H9 (cell line): ENCODE results near the gene NSA2. TPM values are rescaled to one million over a fixed set of nuclear protein-coding genes. Genes with fewer than 3 reads are reported as not detected.

ENCODE experiments used
- DNase-seq: peaks from one replicate; pipeline ENCODE4 v3.0.0-alpha.2; 2017
- H2AFZ ChIP-seq: one replicate; pipeline ENCODE4 v1.6.1; 2013; ENCODE audit warnings: mild to moderate bottlenecking, low read length, control low read depth, moderate library complexity
- H2AK5ac ChIP-seq: 2 replicates; pipeline ENCODE4 v1.6.1; 2013; ENCODE audit warnings: low read length, control low read depth, mixed read lengths; ENCODE audit not compliant: insufficient read length
- H2BK120ac ChIP-seq: one replicate; pipeline ENCODE4 v1.6.1; 2013; ENCODE audit warnings: low read depth, mild to moderate bottlenecking, low read length, control low read depth, inconsistent platforms; ENCODE audit not compliant: poor library complexity, severe bottlenecking
- H2BK12ac ChIP-seq: 2 replicates; pipeline ENCODE4 v1.6.1; 2013; ENCODE audit warnings: low read length, control low read depth, mixed read lengths, low read depth; ENCODE audit not compliant: insufficient read length
- H2BK15ac ChIP-seq: 2 replicates; pipeline ENCODE4 v1.6.1; 2013; ENCODE audit warnings: low read depth, low read length, control low read depth
- H2BK20ac ChIP-seq: one replicate; pipeline ENCODE4 v1.6.1; 2013; ENCODE audit warnings: low read depth, mild to moderate bottlenecking, low read length, control low read depth, inconsistent platforms; ENCODE audit not compliant: poor library complexity, severe bottlenecking
- H2BK5ac ChIP-seq: 2 replicates; pipeline ENCODE4 v1.6.1; 2013; ENCODE audit warnings: low read length, control low read depth, mixed read lengths; ENCODE audit not compliant: insufficient read length
- H3K14ac ChIP-seq: 2 replicates; pipeline ENCODE4 v1.6.1; 2013; ENCODE audit warnings: low read length, control low read depth; ENCODE audit not compliant: insufficient read depth
- H3K18ac ChIP-seq: 2 replicates; pipeline ENCODE4 v1.6.1; 2013; ENCODE audit warnings: low read depth, mild to moderate bottlenecking, mixed read lengths, low read length, control low read depth; ENCODE audit not compliant: insufficient read length
- H3K23ac ChIP-seq: 2 replicates; pipeline ENCODE4 v1.6.1; 2013; ENCODE audit warnings: low read length, control low read depth, mixed read lengths, low read depth; ENCODE audit not compliant: insufficient read length
- H3K23me2 ChIP-seq: 2 replicates; pipeline ENCODE4 v1.6.1; 2013; ENCODE audit warnings: low read depth, mild to moderate bottlenecking, mixed read lengths, low read length, control low read depth; ENCODE audit not compliant: insufficient read length, poor library complexity, severe bottlenecking
- H3K27ac ChIP-seq: 2 replicates; pipeline ENCODE4 v1.5.1; 2013; ENCODE audit warnings: low read length, control low read depth, mixed read lengths, low read depth; ENCODE audit not compliant: insufficient read length
- H3K27me3 ChIP-seq: 2 replicates; pipeline ENCODE4 v1.6.1; 2013; ENCODE audit warnings: low read length, control low read depth, inconsistent platforms; ENCODE audit not compliant: insufficient read depth
- H3K4ac ChIP-seq: 2 replicates; pipeline ENCODE4 v1.6.1; 2013; ENCODE audit warnings: low read depth, mild to moderate bottlenecking, control low read depth, inconsistent platforms, low read length, moderate library complexity
- H3K4me1 ChIP-seq: 2 replicates; pipeline ENCODE4 v1.6.1; 2013; ENCODE audit warnings: low read length, control low read depth, inconsistent platforms; ENCODE audit not compliant: insufficient read depth
- H3K4me2 ChIP-seq: 2 replicates; pipeline ENCODE4 v1.6.1; 2013; ENCODE audit warnings: low read length, control low read depth, mixed read lengths; ENCODE audit not compliant: insufficient read length, insufficient read depth
- H3K56ac ChIP-seq: 2 replicates; pipeline ENCODE4 v1.6.1; 2013; ENCODE audit warnings: low read depth, mild to moderate bottlenecking, mixed read lengths, low read length, control low read depth; ENCODE audit not compliant: insufficient read length
- H3K79me1 ChIP-seq: 2 replicates; pipeline ENCODE4 v1.6.1; 2013; ENCODE audit warnings: low read depth, mild to moderate bottlenecking, moderate library complexity, low read length, control low read depth, inconsistent platforms; ENCODE audit not compliant: insufficient read depth, poor library complexity, severe bottlenecking
- H3K79me2 ChIP-seq: 2 replicates; pipeline ENCODE4 v1.6.1; 2013; ENCODE audit warnings: low read length, control low read depth, inconsistent platforms; ENCODE audit not compliant: insufficient read depth
- H3K9ac ChIP-seq: 2 replicates; pipeline ENCODE4 v1.6.1; 2013; ENCODE audit warnings: low read length, control low read depth, mixed read lengths; ENCODE audit not compliant: insufficient read length; ENCODE audit errors: extremely low read depth
- H3K9me3 ChIP-seq: one replicate; pipeline ENCODE4 v1.6.1; 2013; ENCODE audit warnings: low read depth, low read length, inconsistent platforms; ENCODE audit not compliant: control insufficient read depth
- H3T11ph ChIP-seq: one replicate; pipeline ENCODE4 v1.6.1; 2013; ENCODE audit warnings: mild to moderate bottlenecking, low read length, control low read depth, inconsistent platforms
- H4K20me1 ChIP-seq: one replicate; pipeline ENCODE4 v1.6.1; 2013; ENCODE audit not compliant: control insufficient read depth, insufficient read length, insufficient read depth
- H4K5ac ChIP-seq: 2 replicates; pipeline ENCODE4 v1.6.1; 2013; ENCODE audit warnings: low read depth, mild to moderate bottlenecking, mixed read lengths, low read length, control low read depth; ENCODE audit not compliant: insufficient read length
- H4K8ac ChIP-seq: replicated peaks from 2 replicates; pipeline ENCODE4 v1.6.1; 2013; ENCODE audit warnings: low read length, control low read depth, mixed read lengths, low read depth; ENCODE audit not compliant: insufficient read length
- H4K91ac ChIP-seq: 2 replicates; pipeline ENCODE4 v1.6.1; 2013; ENCODE audit warnings: low read depth, mild to moderate bottlenecking, moderate library complexity, mixed read lengths, low read length, control low read depth; ENCODE audit not compliant: insufficient read length
- H3K27ac Mint-ChIP-seq, 3 experiments: 2 replicates in 2 of 3; 3 replicates in 1 of 3; pipeline ENCODE4 v1.8.0; 2020 to 2021; ENCODE audit warnings: mixed read lengths in 3 of 3, mild to moderate bottlenecking in 1 of 3, moderate library complexity in 1 of 3
- H3K27me3 Mint-ChIP-seq: 2 replicates; pipeline ENCODE4 v1.8.0; 2021; ENCODE audit warnings: low read depth, mild to moderate bottlenecking, moderate library complexity, mixed read lengths
- H3K36me3 Mint-ChIP-seq, 3 experiments: 2 replicates in 2 of 3; 3 replicates in 1 of 3; pipeline ENCODE4 v1.8.0; 2020 to 2021; ENCODE audit warnings: low read depth in 3 of 3, mixed read lengths in 3 of 3; ENCODE audit not compliant: insufficient read depth in 1 of 3
- H3K4me1 Mint-ChIP-seq, 2 experiments: 2 replicates each; pipeline ENCODE4 v1.8.0; 2020; ENCODE audit warnings: mixed read lengths in 2 of 2
- H3K4me3 Mint-ChIP-seq, 2 experiments: 2 replicates in 1 of 2; 3 replicates in 1 of 2; pipeline ENCODE4 v1.8.0; 2020 to 2021; ENCODE audit warnings: mild to moderate bottlenecking in 2 of 2, mixed read lengths in 2 of 2, moderate library complexity in 1 of 2
- H3K9me3 Mint-ChIP-seq, 2 experiments: 2 replicates in 1 of 2; 3 replicates in 1 of 2; pipeline ENCODE4 v1.8.0; 2020; ENCODE audit warnings: mild to moderate bottlenecking in 2 of 2, mixed read lengths in 2 of 2, moderate library complexity in 1 of 2
- CTCF ChIP-seq: fragments of 200-600 bp; sonication (generic); conservative IDR thresholded peaks from 3 replicates; pipeline ENCODE4 v1.8.0; 2021; ENCODE audit warnings: antibody characterized with exemption, mild to moderate bottlenecking
- whole genome bisulfite sequencing: extraction: QIAGEN DNeasy Blood & Tissue Kit; methylation state at CpG from one replicate; pipeline ENCODE4 v1.1.7; 2013; ENCODE audit warnings: missing lambda C conversion rate, low lambda C conversion rate, mixed read lengths; ENCODE audit not compliant: insufficient read length; ENCODE audit errors: extremely low coverage; 5-methylcytosine and 5-hydroxymethylcytosine counted together
- total RNA-seq: library from RNA; stranded (reverse); gene quantifications from 2 replicates; pipeline ENCODE4 v1.2.1, GENCODE V29; 2021

NSA2 gene
- total RNA-seq, 1 experiment from 2014 or later: 72.0 TPM

- Histone ChIP-seq H2BK12ac (no peak overlapping the region), H3K27ac (no peak overlapping the region), H3K4me2 (no peak overlapping the region), H3K9me3 (no peaks in the 10 kb centered on the region), H3K18ac (no peak overlapping the region), H3K27me3 (no peaks in the 10 kb centered on the region), H3K9ac (no peak overlapping the region), H3K4me1 (no peaks in the 10 kb centered on the region), H3K79me1 (peaks cover 2% of the 10 kb centered on the region), H3K79me2 (peaks cover 6% of the 10 kb centered on the region; the same call in 1 of the 2 replicates), H4K91ac (no peak overlapping the region), H4K8ac (no peak overlapping the region), H3K56ac (no peak overlapping the region), H2BK20ac (no peak overlapping the region), H2BK15ac (no peak overlapping the region), H3T11ph (no peak overlapping the region), H4K20me1 (no peaks in the 10 kb centered on the region), H3K23ac (no peak overlapping the region), H2AK5ac (no peak overlapping the region), H3K14ac (no peak overlapping the region), H3K4ac (no peak overlapping the region), H4K5ac (no peak overlapping the region), H2BK120ac (no peak overlapping the region), H2BK5ac (no peak overlapping the region), H3K23me2 (no peaks in the 10 kb centered on the region), H2AFZ (no peak overlapping the region)
- no peak overlapping the region for H3K4me3 Mint-ChIP-seq
- H3K9me3 Mint-ChIP-seq: no peaks in the 10 kb centered on the region
- H3K27ac Mint-ChIP-seq: no peak overlapping the region
- DNase-seq: no peak
- no CpG with 5 or more reads among the region's 7 CpGs for WGBS
- TF ChIP-seq CTCF: no peak
- H3K36me3 Mint-ChIP-seq: peaks cover 21 to 74% (median 50%) of the 10 kb centered on the region in 3 experiments
- H3K4me1 Mint-ChIP-seq: peaks cover 4 to 7% of the 10 kb centered on the region in 2 experiments; a peak in 3 of 4 replicates
- H3K27me3 Mint-ChIP-seq: no peaks in the 10 kb centered on the region
Measured at GRCh38 chr5:74772359-74772758, 5.3 kb downstream of the NSA2 start.
